Tibial nerve (tissue), 4 donors: ENCODE results near the gene TSPAN16.

Source experiments
- CTCF ChIP-seq, 5 experiments: fragments of 200-600 bp in 3 of 5; fragments of 450-650 bp in 2 of 5; sonication (generic) in 3 of 5; IDR thresholded peaks; one replicate each; pipeline ENCODE4 v1.5.1; 2016 to 2019; ENCODE audit warnings: antibody characterized with exemption in 5 of 5, mild to moderate bottlenecking in 3 of 5, moderate library complexity in 2 of 5
- EP300 ChIP-seq, 2 donors: sonication (generic); formaldehyde crosslinking; IDR thresholded peaks; one replicate each; pipeline ENCODE4 v1.6.1; 2017; ENCODE audit warnings: antibody characterized with exemption in 2 of 2, mild to moderate bottlenecking in 1 of 2
- POLR2A ChIP-seq, 2 donors: fragments of 450-650 bp; IDR thresholded peaks; one replicate each; pipeline ENCODE4 v1.6.1; 2017; ENCODE audit warnings: antibody characterized with exemption in 2 of 2, mild to moderate bottlenecking in 2 of 2, moderate library complexity in 2 of 2

GRCh38 chr19:11325544-11325943, 29.6 kb downstream of the TSPAN16 start:
- TF ChIP-seq CTCF (IDR thresholded peaks at IDR 0.05): no peak
- TF ChIP-seq POLR2A (IDR thresholded peaks at IDR 0.05): no peak
- TF ChIP-seq EP300 (IDR thresholded peaks at IDR 0.05): no peak
